CD4-positive, CD25-positive, alpha-beta regulatory T cell (primary cell): Measurements from ENCODE around the gene CXorf65. TPM values are rescaled to one million over a fixed set of nuclear protein-coding genes. Genes with fewer than 3 reads are reported as not detected.

Experiments
- ATAC-seq, 2 donors: fragments of 150-1000 bp; cut with Tn5 transposase; one replicate each; pipeline ENCODE4 v1.10.0; 2021; ENCODE audit warnings: low read depth in 2 of 2, moderate number of reproducible peaks in 2 of 2, moderate library complexity in 1 of 2
- DNase-seq, 3 donors: peaks; one replicate each; pipeline versions ENCODE4 v3.0.0 to v3.0.0-alpha.2; 2012 to 2022; ENCODE audit warnings: mixed read lengths in 1 of 3
- H3K27ac ChIP-seq: one replicate; pipeline ENCODE4 v1.7.0; 2013; ENCODE audit warnings: mild to moderate bottlenecking, low read length; ENCODE audit not compliant: insufficient read depth, poor library complexity, severe bottlenecking
- H3K27me3 ChIP-seq: one replicate; pipeline ENCODE4 v1.7.0; 2013; ENCODE audit warnings: low read length; ENCODE audit not compliant: control insufficient read depth, insufficient read depth
- H3K36me3 ChIP-seq: one replicate; pipeline ENCODE4 v1.7.0; 2013; ENCODE audit warnings: mild to moderate bottlenecking, low read length, moderate library complexity; ENCODE audit not compliant: control insufficient read depth, insufficient read depth
- H3K4me1 ChIP-seq: 2 replicates; pipeline ENCODE4 v1.7.0; 2013; ENCODE audit warnings: mild to moderate bottlenecking, low read length; ENCODE audit not compliant: insufficient read depth, control insufficient read depth, poor library complexity, severe bottlenecking
- H3K4me3 ChIP-seq: one replicate; pipeline ENCODE4 v1.7.0; 2013; ENCODE audit warnings: low read depth, mild to moderate bottlenecking, low read length, moderate library complexity
- H3K9me3 ChIP-seq, 2 experiments: 1 replicate in 1 of 2; 2 replicates in 1 of 2; pipeline ENCODE4 v1.7.0; 2013; ENCODE audit warnings: low read length in 2 of 2, mild to moderate bottlenecking in 1 of 2, moderate library complexity in 1 of 2; ENCODE audit not compliant: control insufficient read depth in 2 of 2
- H3K27ac Mint-ChIP-seq, 3 donors: one replicate each; pipeline ENCODE4 v1.8.0; 2020 to 2022; ENCODE audit warnings: mild to moderate bottlenecking in 3 of 3, mixed read lengths in 3 of 3, moderate library complexity in 2 of 3
- H3K27me3 Mint-ChIP-seq: one replicate; pipeline ENCODE4 v1.8.0; 2022; ENCODE audit warnings: mild to moderate bottlenecking, mixed read lengths
- H3K36me3 Mint-ChIP-seq: one replicate; pipeline ENCODE4 v1.8.0; 2020; ENCODE audit warnings: mixed read lengths
- H3K4me1 Mint-ChIP-seq, 4 donors: one replicate each; pipeline ENCODE4 v1.8.0; 2020 to 2022; ENCODE audit warnings: mixed read lengths in 4 of 4, mild to moderate bottlenecking in 1 of 4
- H3K4me3 Mint-ChIP-seq, 4 donors: one replicate each; pipeline ENCODE4 v1.8.0; 2020 to 2022; ENCODE audit warnings: mild to moderate bottlenecking in 4 of 4, mixed read lengths in 4 of 4, moderate library complexity in 3 of 4
- H3K9me3 Mint-ChIP-seq, 7 donors: one replicate each; pipeline ENCODE4 v1.8.0; 2020 to 2022; ENCODE audit warnings: mixed read lengths in 7 of 7, mild to moderate bottlenecking in 3 of 7, moderate library complexity in 2 of 7
- polyA plus RNA-seq, 4 donors: library from polyadenylated mRNA; unstranded; fragments of 300-500 nt; fragmentation: Illumina TruSeq; gene quantifications; one replicate each; pipeline ENCODE4 v1.2.3, GENCODE V29; 2021
- total RNA-seq: library from RNA; stranded (reverse); gene quantifications from one replicate; pipeline ENCODE4 v1.2.3, GENCODE V29; 2022

Gene CXorf65
- total and polyA plus RNA-seq, 5 donors from 2014 or later, result 1.6 to 81.0 (median 3.6) TPM

DNA sequence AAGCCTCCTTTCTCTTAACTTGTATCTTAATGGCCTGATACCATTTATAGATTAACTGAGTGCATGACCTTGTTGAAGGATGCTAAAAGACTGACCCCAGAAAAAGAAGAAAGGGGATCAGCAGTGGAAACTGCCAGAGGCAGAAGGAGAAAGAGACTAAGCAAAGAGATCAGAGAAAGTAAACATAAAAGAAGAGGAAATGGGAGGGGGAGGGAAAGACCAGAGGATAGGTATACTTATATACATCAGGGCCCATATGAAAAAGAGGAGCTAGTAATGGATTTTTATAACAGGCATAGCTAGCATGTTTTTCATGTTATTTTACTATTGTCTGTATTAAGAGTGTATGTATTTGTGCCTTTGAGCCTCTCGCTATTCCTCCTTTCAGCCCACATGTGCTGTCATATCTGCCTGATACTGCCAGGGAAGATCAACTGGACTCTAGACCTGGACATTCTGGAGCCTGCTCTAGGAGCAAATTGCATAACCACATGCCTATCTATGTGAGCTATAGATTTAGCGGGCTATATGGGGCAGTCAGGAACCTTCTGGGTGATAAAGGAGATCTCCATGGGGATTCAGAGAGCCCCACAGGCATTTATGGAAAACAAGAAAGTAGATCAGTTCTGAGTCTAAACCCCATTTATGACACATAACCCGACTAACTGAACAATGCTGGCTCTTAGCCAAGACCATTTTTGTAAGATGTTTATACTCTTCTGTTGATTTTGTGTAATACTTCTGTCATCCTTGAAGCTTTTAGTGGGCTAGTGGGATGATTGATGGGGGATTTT, 25.0 kb downstream of the CXorf65 start:
- H3K4me3 Mint-ChIP-seq, result no peak overlapping the region
- Histone ChIP-seq H3K4me3 (no peak overlapping the region), H3K27me3 (no peaks in the 10 kb centered on the region), H3K36me3 (no peaks in the 10 kb centered on the region), H3K27ac (no peak overlapping the region), H3K4me1 (peaks cover 3% of the 10 kb centered on the region), H3K9me3 (no peaks in the 10 kb centered on the region)
- peaks cover 0 to 8% (median 0%) of the 10 kb centered on the region in 4 donors for H3K4me1 Mint-ChIP-seq
- DNase-seq (no peak), ATAC-seq (no peak)
- H3K27ac Mint-ChIP-seq, result no peak overlapping the region
- no peaks in the 10 kb centered on the region for H3K36me3 Mint-ChIP-seq
- H3K9me3 Mint-ChIP-seq, result peaks cover 0 to 1% (median 0%) of the 10 kb centered on the region in 7 donors
- peaks cover 9% of the 10 kb centered on the region for H3K27me3 Mint-ChIP-seq

DNA sequence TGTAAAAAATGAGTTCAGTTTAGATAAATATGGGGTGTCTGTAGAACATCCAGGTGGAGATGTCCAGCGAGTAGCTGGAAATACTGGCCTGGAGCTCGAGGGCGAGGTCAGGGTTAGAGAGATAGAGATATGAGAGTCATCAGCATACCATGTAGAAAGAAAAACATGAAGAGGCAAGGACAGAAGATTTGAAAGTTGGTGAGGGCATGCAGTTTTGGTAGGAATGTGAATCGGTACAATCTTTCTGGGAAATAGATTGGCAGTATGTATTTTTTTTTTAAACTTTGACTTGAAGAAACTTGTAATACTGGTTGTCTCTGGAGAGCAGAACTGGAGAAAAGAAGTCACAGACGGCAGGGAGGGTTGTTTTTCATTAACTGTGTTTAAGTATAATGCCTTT, 36.0 kb downstream of the CXorf65 start:
- peaks cover 27% of the 10 kb centered on the region for H3K27me3 Mint-ChIP-seq
- peaks cover 0 to 4% (median 0%) of the 10 kb centered on the region in 7 donors for H3K9me3 Mint-ChIP-seq
- DNase-seq (no peak), ATAC-seq (no peak)
- H3K27ac Mint-ChIP-seq, result no peak overlapping the region
- Histone ChIP-seq H3K27ac (no peak overlapping the region), H3K36me3 (no peaks in the 10 kb centered on the region), H3K4me1 (peaks cover 13% of the 10 kb centered on the region), H3K9me3 (no peaks in the 10 kb centered on the region), H3K4me3 (no peak overlapping the region), H3K27me3 (peaks cover 6% of the 10 kb centered on the region)
- H3K4me3 Mint-ChIP-seq, result peak overlapping the region in 1 of 4 donors; percentile 35
- H3K4me1 Mint-ChIP-seq, result peaks cover 5 to 16% (median 12%) of the 10 kb centered on the region in 4 donors
- no peaks in the 10 kb centered on the region for H3K36me3 Mint-ChIP-seq

DNA sequence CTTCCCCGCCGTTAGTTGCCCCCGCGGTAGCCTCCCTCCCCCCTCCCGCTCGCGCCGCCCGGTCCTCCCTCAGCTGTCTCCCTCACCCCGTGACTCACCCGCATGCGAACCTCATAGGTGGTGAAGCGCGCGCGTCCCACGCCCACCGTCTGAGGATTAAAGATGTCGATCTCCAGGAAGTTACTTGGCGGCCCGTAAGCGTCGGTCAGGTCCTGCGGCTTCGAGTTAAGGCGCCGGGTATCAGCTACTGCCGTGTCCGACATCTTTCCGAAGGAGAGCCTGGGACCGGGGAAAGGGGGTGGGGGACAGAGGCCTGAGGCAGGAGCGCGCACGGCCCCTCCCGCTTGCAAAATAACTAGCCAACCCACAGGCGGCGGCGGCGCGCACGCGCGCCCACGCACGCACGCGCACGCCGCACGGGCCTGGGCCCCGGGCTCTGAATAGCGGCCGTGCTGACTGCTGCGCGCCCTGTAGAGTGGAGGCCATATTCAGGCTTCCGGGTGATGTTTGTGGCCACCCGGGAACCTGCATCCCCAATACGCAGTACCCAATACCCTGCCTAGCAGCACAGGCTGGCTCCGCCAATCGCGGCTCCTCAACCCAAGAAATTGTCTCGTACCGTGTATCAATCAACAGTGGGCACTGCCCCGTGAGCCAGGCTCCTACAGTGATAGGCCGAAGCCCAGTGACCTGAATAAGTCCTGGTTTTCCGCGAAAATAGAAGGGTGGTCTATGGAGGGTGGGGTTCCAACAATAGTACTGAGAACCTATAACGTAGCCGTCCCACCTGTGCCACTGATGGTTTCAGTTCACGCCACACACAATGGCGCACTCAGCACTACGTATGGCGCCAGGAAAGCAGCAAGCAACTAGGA, 38.3 kb downstream of the CXorf65 start, which contains the start of gene SNX12:
Gene SNX12 (minus strand): TSS at position 291 of the 875 bp plus-strand sequence. CDS start 28 bp downstream, at position 263.
- H3K4me3 Mint-ChIP-seq, result peak within 1 kb of the TSS; percentile 90 to 98 (median 94)
- peak within 1 kb of the TSS; percentile 88 for H3K27ac ChIP-seq
- no peaks in the 10 kb centered on the region for H3K9me3 ChIP-seq
- peaks cover 9 to 26% (median 16%) of the 10 kb centered on the region in 4 donors for H3K4me1 Mint-ChIP-seq
- no peaks in the 10 kb centered on the region for H3K36me3 ChIP-seq
- peak within 1 kb of the TSS; percentile 90 for H3K4me3 ChIP-seq
- H3K27me3 ChIP-seq, result peaks cover under 1% of the 10 kb centered on the region
- H3K27ac Mint-ChIP-seq, result peak within 1 kb of the TSS; percentile 88 to 98 (median 91)
- H3K9me3 Mint-ChIP-seq, result peaks cover 0 to 3% (median 0%) of the 10 kb centered on the region in 7 donors
- peaks cover 21% of the 10 kb centered on the region for H3K27me3 Mint-ChIP-seq
- ATAC-seq (peak; percentile 95 to 96), DNase-seq (peak; percentile 80 to 95 (median 90))
- H3K36me3 Mint-ChIP-seq, result no peaks in the 10 kb centered on the region
- peaks cover 13% of the 10 kb centered on the region for H3K4me1 ChIP-seq

DNA sequence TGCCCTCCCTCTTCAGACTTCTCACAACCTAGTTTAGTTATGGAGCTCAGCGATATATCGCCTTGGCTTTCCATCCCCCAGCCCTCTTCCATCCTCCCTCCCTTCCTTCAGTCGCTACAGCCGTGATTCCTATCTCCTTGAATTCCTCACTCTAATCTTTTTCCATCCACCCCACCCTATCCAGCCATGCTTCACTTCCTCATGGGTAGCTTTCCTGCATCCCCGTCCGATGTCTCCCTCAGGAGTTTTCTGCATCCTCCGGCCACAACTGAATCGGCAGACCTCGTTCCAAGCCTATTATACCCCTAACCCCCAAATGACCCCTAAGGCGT, 38.9 kb downstream of the CXorf65 start:
- H3K27me3 Mint-ChIP-seq, result peaks cover 17% of the 10 kb centered on the region
- peaks cover 2% of the 10 kb centered on the region for H3K36me3 Mint-ChIP-seq
- peak overlapping the region; percentile 88 for H3K27ac ChIP-seq
- peaks cover 0 to 3% (median 0%) of the 10 kb centered on the region in 7 donors for H3K9me3 Mint-ChIP-seq
- H3K36me3 ChIP-seq, result peaks cover 3% of the 10 kb centered on the region
- DNase-seq, result no peak
- no peak for ATAC-seq
- peaks cover 9 to 26% (median 17%) of the 10 kb centered on the region in 4 donors for H3K4me1 Mint-ChIP-seq
- H3K9me3 ChIP-seq, result no peaks in the 10 kb centered on the region
- H3K4me1 ChIP-seq, result peaks cover 13% of the 10 kb centered on the region
- peak overlapping the region; percentile 88 to 98 (median 91) for H3K27ac Mint-ChIP-seq
- peak overlapping the region; percentile 90 for H3K4me3 ChIP-seq
- H3K4me3 Mint-ChIP-seq, result peak overlapping the region; percentile 90 to 98 (median 94)
- no peaks in the 10 kb centered on the region for H3K27me3 ChIP-seq

DNA sequence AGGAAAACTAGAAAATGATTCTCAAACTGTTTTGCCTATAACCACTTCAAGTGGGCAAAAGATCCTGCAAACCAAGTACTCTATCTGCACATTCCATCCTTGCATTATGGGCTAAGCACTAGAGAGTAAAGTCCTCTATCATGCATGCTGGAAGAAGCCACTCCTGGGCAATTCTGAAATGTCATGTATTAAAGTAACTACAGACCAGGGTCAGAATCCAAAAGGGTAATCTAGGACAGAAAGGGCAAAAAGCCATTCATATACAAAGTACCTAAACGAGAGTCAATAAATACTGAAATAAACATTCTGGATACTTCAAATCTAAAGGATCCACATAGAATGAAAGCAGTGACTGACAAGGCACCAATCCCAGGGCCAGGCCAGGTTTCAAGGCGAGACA, 39.5 kb downstream of the CXorf65 start:
- peaks cover 0 to 3% (median 0%) of the 10 kb centered on the region in 7 donors for H3K9me3 Mint-ChIP-seq
- peaks cover 13% of the 10 kb centered on the region for H3K4me1 ChIP-seq
- H3K4me3 Mint-ChIP-seq, result peak overlapping the region; percentile 90 to 98 (median 94)
- H3K36me3 Mint-ChIP-seq, result peaks cover 4% of the 10 kb centered on the region
- H3K27me3 Mint-ChIP-seq, result peaks cover 11% of the 10 kb centered on the region
- H3K4me3 ChIP-seq, result peak overlapping the region; percentile 90
- peak overlapping the region; percentile 88 for H3K27ac ChIP-seq
- no peaks in the 10 kb centered on the region for H3K9me3 ChIP-seq
- peak overlapping the region in 2 of 3 donors; percentile 91 to 98 for H3K27ac Mint-ChIP-seq
- no peaks in the 10 kb centered on the region for H3K27me3 ChIP-seq
- peaks cover 5% of the 10 kb centered on the region for H3K36me3 ChIP-seq
- H3K4me1 Mint-ChIP-seq, result peaks cover 9 to 26% (median 17%) of the 10 kb centered on the region in 4 donors
- DNase-seq (no peak), ATAC-seq (no peak)

DNA sequence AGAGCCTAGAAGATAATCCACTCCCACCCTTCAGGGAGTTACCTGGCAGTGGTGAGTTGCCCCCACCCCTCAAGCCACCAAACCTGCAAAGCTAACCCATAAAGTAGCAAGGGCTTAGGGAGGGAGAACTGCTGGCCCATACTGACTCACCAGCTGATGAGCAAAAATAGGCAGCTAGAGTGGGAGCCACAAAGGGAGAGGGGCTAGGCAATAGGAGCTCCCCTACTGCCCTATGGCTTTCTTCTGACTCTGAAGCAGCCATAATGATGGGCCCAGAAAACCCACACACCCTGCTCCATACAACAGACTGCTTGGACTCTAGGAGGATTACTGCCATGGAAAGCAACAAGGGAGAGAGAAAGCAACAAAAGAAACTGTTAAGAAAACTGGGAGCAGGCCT, 46.4 kb downstream of the CXorf65 start:
- Histone ChIP-seq H3K4me1 (peaks cover 24% of the 10 kb centered on the region), H3K4me3 (no peak overlapping the region), H3K9me3 (no peaks in the 10 kb centered on the region), H3K27me3 (no peaks in the 10 kb centered on the region), H3K36me3 (peaks cover 11% of the 10 kb centered on the region), H3K27ac (no peak overlapping the region)
- ATAC-seq (no peak), DNase-seq (no peak)
- Mint-ChIP-seq H3K9me3 (no peaks in the 10 kb centered on the region), H3K36me3 (peaks cover 4% of the 10 kb centered on the region), H3K4me1 (peaks cover 25 to 50% (median 36%) of the 10 kb centered on the region in 4 donors), H3K27ac (no peak overlapping the region), H3K4me3 (no peak overlapping the region), H3K27me3 (no peaks in the 10 kb centered on the region)

DNA sequence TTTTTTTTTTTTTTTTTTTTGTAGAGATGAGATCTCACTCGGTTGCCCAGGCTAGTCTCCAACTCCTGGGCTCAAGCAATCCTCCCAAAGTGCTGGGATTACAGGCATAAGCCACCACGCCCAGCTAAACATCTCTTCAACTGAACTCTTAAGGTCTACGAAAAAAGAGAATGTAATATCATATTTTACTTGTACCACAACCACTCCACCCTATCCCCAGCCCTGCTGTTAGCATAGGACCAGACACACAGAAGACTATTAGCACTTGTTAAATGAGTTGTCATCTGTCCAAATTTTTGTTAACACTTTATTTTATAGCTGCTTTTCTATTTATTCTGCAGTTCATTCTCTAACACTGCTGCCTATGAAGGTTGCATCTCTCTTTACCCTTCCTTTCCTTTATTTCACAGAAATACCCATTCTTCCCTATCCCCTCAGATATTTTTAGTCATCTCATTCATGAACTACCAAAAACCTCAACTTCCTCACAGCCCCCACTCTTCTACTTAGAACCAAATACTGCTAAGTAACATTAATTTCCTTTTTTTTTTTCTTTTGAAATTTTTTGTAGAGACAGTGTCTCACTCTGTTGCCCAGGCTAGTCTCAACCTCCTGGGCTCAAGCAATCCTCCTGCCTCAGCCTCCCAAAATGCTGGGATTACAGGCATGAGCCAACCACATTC, 48.6 kb downstream of the CXorf65 start:
- Histone ChIP-seq H3K9me3 (no peaks in the 10 kb centered on the region), H3K27ac (no peak overlapping the region), H3K36me3 (peaks cover 11% of the 10 kb centered on the region), H3K27me3 (no peaks in the 10 kb centered on the region), H3K4me1 (peaks cover 24% of the 10 kb centered on the region), H3K4me3 (no peak overlapping the region)
- Mint-ChIP-seq H3K4me1 (peaks cover 24 to 42% (median 30%) of the 10 kb centered on the region in 4 donors), H3K9me3 (no peaks in the 10 kb centered on the region), H3K27ac (peak overlapping the region in 2 of 3 donors; percentile 2 to 33), H3K4me3 (peak overlapping the region; percentile 3 to 86 (median 33)), H3K36me3 (peaks cover 4% of the 10 kb centered on the region), H3K27me3 (no peaks in the 10 kb centered on the region)
- DNase-seq (peak in 1 of 3 donors; percentile 23), ATAC-seq (no peak)
